Upper lobe of left lung (tissue), 4 donors: ENCODE results near the gene SPDYC.

Experiments
- EP300 ChIP-seq, 4 donors: sonication (generic); formaldehyde crosslinking; IDR thresholded peaks; one replicate each; pipeline ENCODE4 v1.5.1; 2017; ENCODE audit warnings: antibody characterized with exemption in 4 of 4, control low read depth in 2 of 4
- POLR2A ChIP-seq, 4 donors: fragments of 450-650 bp; IDR thresholded peaks; one replicate each; pipeline ENCODE4 v1.5.1; 2016 to 2017; ENCODE audit warnings: antibody characterized with exemption in 4 of 4, mild to moderate bottlenecking in 2 of 4
- POLR2AphosphoS5 ChIP-seq, 2 donors: sonication (generic); formaldehyde crosslinking; IDR thresholded peaks; one replicate each; pipeline ENCODE4 v1.5.1; 2017; ENCODE audit warnings: antibody characterized with exemption in 2 of 2
- TF ChIP-seq, protein P1 (sequence below), 6 experiments: fragments of 450-650 bp in 4 of 6; fragments of 200-600 bp in 2 of 6; sonication (generic) in 2 of 6; IDR thresholded peaks; one replicate each; pipeline ENCODE4 v1.5.1; 2016 to 2019; ENCODE audit warnings: antibody characterized with exemption in 6 of 6

DNA sequence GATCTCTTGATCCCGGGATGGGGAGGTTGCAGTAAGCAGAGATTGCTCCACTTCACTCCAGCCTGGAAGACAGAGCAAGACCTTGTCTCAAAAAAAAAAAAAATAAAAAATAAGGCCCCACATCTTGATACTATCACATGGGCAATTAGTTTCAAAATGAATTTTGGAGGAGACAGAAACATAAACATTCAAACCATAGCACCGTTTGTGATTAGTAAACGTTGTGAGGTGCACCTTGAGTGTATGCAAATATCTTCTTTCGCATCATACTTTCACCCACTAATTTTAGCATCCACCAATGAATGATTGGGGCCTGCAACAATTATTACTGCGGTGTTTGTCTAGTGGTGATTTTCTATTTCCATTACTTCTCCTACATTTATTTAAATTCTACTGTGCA is 11.0 kb upstream of the SPDYC start:
- TF ChIP-seq POLR2A (IDR thresholded peaks at IDR 0.05) (no peak), POLR2AphosphoS5 (IDR thresholded peaks at IDR 0.05) (no peak), EP300 (IDR thresholded peaks at IDR 0.05) (no peak)
- TF ChIP-seq, protein P1, sequence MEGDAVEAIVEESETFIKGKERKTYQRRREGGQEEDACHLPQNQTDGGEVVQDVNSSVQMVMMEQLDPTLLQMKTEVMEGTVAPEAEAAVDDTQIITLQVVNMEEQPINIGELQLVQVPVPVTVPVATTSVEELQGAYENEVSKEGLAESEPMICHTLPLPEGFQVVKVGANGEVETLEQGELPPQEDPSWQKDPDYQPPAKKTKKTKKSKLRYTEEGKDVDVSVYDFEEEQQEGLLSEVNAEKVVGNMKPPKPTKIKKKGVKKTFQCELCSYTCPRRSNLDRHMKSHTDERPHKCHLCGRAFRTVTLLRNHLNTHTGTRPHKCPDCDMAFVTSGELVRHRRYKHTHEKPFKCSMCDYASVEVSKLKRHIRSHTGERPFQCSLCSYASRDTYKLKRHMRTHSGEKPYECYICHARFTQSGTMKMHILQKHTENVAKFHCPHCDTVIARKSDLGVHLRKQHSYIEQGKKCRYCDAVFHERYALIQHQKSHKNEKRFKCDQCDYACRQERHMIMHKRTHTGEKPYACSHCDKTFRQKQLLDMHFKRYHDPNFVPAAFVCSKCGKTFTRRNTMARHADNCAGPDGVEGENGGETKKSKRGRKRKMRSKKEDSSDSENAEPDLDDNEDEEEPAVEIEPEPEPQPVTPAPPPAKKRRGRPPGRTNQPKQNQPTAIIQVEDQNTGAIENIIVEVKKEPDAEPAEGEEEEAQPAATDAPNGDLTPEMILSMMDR (IDR thresholded peaks at IDR 0.05): no peak
